CD4-positive, alpha-beta T cell treated with Interleukin-15 for 4 hours (primary cell): Measurements from ENCODE around the gene VEGFB.
A peak's percentile ranks its signal among the peaks of the same experiment; 100 is the strongest.

Source experiments
- DNase-seq: peaks from one replicate; pipeline ENCODE4 v3.0.0-alpha.2; 2020; ENCODE audit warnings: low spot score

The VEGFB gene

GRCh38 chr11:64211181-64211872 lies 23.1 kb upstream of the VEGFB start:
- no peak for DNase-seq

- no peak for DNase-seq
These were observed 17.5 kb upstream of the VEGFB start for GRCh38 chr11:64216879-64217278.

DNA sequence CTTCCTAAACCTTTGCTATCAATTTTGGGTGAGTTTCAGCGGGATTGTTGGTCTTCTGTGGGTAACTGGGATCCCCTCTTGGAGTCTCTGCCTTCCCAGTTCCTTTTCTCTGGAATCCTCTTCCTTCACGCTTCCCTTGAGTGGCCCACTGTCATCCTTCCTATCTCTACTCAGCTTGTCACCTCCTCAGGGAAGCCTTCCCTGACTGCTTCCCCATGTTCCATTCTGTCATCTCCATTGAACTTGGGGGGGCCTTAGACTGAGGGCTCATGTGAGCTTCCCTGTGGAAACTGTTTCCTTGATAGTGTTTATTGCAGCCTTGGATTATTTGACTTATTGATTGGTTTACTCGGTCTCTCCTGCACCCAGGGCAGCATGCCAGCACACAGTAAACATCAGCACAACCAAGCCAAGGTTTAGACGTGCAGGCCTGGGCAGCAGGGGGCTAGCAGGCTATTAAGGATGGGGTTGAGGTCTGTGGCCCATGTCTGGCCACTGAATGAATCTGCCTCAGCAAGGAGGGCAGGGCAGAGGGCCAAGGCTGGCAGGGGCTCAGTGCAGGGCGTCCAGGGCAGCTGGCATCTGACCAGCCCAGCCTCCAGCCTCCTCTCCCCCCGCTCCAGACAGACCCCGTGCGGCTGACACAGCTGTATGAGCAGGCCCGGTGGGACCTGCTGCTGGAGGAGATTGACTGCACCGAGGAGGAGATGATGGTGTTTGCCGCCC lies 15.6 kb upstream of the VEGFB start:
- DNase-seq: no peak

- DNase-seq: no peak
These were observed 15.1 kb upstream of the VEGFB start for GRCh38 chr11:64219354-64219684.

DNA sequence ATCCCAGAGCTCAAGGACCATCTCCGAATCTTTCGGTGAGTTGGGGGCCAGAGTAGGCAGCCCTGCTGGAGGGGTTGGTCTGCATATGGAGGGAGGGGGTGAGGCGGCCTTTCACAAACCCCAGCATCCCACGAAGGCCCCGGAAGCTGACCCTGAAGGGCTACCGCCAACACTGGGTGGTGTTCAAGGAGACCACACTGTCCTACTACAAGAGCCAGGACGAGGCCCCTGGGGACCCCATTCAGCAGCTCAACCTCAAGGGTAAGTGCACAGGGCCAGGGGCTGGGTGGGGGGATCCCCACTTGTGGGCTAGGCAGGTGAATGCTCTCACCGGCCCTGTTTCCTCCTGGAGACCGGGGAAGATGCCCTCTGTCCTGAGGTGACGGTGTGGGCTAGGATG lies 14.6 kb upstream of the VEGFB start:
- DNase-seq: no peak

DNA sequence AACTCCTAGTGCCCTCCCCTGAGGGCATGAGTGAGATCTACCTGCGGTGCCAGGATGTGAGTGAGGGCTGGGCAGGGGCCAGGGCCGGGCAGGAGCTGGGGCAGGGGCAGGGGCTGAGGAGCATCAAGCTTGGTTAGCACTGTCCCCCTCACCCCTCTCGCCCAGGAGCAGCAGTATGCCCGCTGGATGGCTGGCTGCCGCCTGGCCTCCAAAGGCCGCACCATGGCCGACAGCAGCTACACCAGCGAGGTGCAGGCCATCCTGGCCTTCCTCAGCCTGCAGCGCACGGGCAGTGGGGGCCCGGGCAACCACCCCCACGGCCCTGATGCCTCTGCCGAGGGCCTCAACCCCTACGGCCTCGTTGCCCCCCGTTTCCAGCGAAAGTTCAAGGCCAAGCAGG lies 14.1 kb upstream of the VEGFB start:
- DNase-seq: no peak

- DNase-seq: no peak
These were observed 13.6 kb upstream of the VEGFB start for GRCh38 chr11:64220798-64221197.

- no peak for DNase-seq
These were observed 11.8 kb upstream of the VEGFB start for GRCh38 chr11:64222651-64223000.

DNA sequence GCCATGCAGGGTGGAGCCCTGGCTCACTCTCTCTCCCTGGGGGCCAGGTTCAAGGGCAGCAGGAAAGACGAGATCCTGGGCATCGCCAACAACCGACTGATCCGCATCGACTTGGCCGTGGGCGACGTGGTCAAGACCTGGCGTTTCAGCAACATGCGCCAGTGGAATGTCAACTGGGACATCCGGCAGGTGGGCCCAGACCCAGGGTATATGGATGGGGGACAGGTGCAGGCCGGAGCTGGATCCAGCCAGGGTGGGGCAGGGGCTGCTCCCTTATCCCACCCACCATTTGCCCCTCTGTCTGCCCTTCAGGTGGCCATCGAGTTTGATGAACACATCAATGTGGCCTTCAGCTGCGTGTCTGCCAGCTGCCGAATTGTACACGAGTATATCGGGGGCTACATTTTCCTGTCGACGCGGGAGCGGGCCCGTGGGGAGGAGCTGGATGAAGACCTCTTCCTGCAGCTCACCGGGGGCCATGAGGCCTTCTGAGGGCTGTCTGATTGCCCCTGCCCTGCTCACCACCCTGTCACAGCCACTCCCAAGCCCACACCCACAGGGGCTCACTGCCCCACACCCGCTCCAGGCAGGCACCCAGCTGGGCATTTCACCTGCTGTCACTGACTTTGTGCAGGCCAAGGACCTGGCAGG lies 11.3 kb upstream of the VEGFB start:
- DNase-seq: no peak

DNA sequence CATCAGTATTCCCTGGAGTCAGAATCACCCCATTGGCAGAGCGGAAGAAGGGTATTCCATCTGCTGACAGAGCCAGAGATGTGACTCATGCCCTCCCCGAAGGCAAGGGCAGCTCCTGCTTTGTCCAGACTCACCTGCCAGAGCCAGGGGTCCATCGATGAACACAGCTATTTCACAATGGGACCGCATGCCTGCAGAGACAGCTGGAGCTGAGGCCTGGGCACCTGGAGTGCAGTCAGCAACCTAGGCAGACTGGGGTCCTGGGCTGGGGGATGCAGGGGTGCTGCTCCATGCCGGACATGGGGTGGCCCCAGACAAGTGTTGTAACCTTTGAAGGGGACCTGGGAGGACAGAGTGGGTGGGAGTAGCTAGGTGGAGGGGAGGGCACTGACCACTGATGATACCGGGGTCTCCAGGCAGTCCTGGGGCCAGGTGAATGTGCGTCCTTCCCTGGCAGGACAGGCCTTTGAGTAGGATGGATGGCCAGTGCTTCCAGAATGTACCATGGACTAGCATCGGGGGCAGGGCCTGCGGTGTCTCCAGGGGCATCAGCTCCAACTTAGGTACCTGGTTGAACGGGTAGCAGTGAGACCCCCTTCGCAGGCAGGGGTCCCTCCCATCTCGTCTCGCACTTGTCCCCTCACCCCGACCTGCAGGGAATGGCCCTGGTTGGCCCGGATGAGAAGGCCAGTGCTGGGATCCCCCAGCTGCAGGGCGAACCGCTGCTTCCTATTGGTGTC lies 10.1 kb upstream of the VEGFB start:
- no peak for DNase-seq

- DNase-seq: no peak
These were observed 9.3 kb upstream of the VEGFB start for GRCh38 chr11:64224891-64225607.

DNA sequence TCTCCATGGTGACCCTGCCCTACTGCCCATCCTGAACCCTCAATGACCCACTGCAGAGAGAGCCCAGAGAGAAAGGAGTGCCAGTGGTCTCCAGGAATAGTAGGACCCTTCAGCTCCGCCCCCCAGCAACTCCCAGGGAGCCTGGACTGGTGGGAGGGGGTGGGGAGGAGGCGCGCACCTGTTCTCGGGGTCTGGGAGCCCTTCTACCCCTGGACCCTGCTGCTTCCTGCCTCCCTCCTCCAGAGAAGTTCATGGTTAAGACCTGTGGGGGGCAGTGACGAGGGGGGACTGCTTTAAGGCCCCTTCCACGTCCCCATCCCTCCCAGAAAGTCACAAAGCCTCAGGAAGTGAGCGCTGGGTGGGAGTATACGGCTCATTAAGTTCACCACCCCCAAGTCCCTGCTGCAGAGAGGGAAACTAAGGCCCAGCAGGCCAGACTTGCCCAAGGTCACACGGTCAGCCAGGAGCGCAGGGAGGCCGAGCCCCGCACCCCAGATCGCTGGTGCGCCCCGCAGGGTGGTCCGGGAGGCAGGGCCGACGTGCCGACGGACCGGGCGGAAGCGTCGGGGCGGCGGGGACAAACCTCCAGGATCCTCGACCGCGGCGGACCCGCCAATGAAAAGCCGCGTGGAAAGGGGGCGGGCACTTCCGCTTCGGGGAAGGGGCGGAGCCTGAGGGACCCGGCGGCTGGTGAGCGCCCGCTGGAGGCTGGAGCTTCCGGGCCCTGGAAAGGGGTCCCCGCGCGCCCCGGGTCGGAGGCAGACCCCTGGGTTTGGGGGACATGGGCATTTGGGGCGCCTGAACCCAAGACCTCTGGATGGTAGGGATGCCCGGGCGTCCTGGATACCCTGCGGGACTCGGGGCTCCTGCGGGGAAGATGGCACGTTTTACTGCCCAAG lies 8.5 kb upstream of the VEGFB start, which contains the start of the genes NUDT22 and TRPT1:
TSS of gene NUDT22 (plus strand) at position 667 of the 899 bp plus-strand sequence. CDS start 379 bp downstream, outside the sequence.
TSS of gene TRPT1 (minus strand) at position 579 of the 899 bp plus-strand sequence. CDS start at position 253, 326 bp downstream.
- DNase-seq: peak; percentile 86

- peak; percentile 50 for DNase-seq
These were observed 7.8 kb upstream of the VEGFB start for GRCh38 chr11:64226507-64227051.

DNA sequence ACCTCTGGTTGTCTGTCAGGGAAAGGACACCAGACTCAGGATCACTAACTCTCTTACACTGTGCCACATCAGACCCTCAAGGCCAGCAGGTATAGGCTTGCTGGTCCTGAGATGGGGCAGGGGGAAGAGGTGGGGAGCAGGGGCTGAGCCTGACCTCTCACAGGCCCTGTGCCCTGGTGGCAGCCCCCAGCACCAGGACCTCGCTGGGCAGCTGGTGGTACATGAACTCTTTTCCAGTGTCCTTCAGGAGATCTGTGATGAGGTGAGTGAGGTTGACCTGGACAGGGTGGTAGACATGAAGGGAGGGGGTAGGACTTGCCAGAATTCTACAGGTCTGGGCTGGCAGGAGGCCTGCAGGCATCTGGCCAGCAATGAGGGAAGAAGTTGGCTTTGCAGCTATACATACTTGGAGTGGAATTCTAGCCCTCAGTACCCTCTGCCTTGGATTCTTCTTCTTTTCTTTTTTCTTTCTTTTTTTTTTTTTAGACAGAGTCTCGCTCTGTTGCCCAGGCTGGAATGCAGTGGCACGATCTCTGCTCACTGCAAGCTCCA lies 6.9 kb upstream of the VEGFB start:
- no peak for DNase-seq

- no peak for DNase-seq
These were observed 5.2 kb upstream of the VEGFB start for GRCh38 chr11:64229090-64229743.

GRCh38 chr11:64229744-64230170 lies 4.6 kb upstream of the VEGFB start:
- DNase-seq: no peak

GRCh38 chr11:64230171-64230984 lies 4.0 kb upstream of the VEGFB start, which contains the start of gene DNAJC4:
Gene DNAJC4, plus strand, starts transcription at chr11:64230548. Its CDS starts 307 bp downstream, at chr11:64230855.
- peak; percentile 86 for DNase-seq

GRCh38 chr11:64230985-64231365 lies 3.4 kb upstream of the VEGFB start:
- DNase-seq: no peak

DNA sequence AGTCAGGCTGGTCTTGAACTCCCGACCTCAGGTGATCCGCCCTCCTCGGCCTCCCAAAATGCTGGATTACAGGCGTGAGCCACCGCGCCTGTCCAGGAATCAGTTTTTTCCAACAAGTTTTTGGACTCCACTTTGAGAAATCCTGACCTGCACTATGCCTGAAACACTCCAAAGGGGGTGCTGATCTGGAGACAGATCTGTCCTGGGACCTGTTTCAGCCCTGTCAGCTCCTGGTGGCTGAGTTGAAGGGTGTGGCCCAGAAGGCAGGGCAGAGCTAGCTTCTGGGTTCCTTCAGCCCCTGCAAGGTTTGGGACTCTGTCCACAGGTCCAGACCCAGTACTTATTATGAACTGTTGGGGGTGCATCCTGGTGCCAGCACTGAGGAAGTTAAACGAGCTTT lies 2.8 kb upstream of the VEGFB start:
- DNase-seq: no peak
